Measurements from ENCODE around the gene MRPS15. TPM values are rescaled to one million over a fixed set of nuclear protein-coding genes. Genes with fewer than 3 reads are reported as not detected.
A peak's percentile ranks its signal among the peaks of the same experiment; 100 is the strongest.
"Not testable (repeated sequence)": the region's sequence is repeated elsewhere in the genome, so short reads cannot be mapped to it uniquely, and the experiment has no call there.

Gene MRPS15
- 72.0 and 76.4 TPM in 2 replicates for total RNA-seq
- long read RNA-seq, transcript MRPS15-201 (8 exons, 1,006 nt), result major isoform, 38 of 42 reads
- long read RNA-seq, partial matches to known transcripts, result 1 of 42 reads
- long read RNA-seq, other reads (novel, unspliced or antisense), result 2 of 42 reads

- peak; percentile 83 for DNase-seq (ENCODE audit: low spot score, unreplicated experiment)
- peaks cover 6% of the 10 kb centered on the region for H3K36me3 Mint-ChIP-seq (ENCODE audit: insufficient read depth)
- peak within 1 kb of the TSS; percentile 98 for H3K27ac Mint-ChIP-seq
- no peak for TF ChIP-seq CTCF (IDR thresholded peaks at IDR 0.05; ENCODE audit: unreplicated experiment)
- H3K27me3 Mint-ChIP-seq, result no peaks in the 10 kb centered on the region
- no peaks in the 10 kb centered on the region for H3K9me3 Mint-ChIP-seq (ENCODE audit: low read depth)
- peak within 1 kb of the TSS; percentile 99 for H3K4me3 Mint-ChIP-seq (ENCODE audit: low read depth)
- peaks cover 20% of the 10 kb centered on the region for H3K4me1 Mint-ChIP-seq (ENCODE audit: low read depth)
These were observed at the start of gene MRPS15 for GRCh38 chr1:36463803-36464604. Gene MRPS15, minus strand, starts transcription at chr1:36464384. Its CDS starts 109 bp downstream, at chr1:36464275.

- no peak for TF ChIP-seq CTCF (IDR thresholded peaks at IDR 0.05; ENCODE audit: unreplicated experiment)
- H3K9me3 Mint-ChIP-seq (ENCODE audit: low read depth), result no peaks in the 10 kb centered on the region
- no peaks in the 10 kb centered on the region for H3K27me3 Mint-ChIP-seq
- H3K4me1 Mint-ChIP-seq (ENCODE audit: low read depth), result peaks cover 2% of the 10 kb centered on the region
- DNase-seq (ENCODE audit: low spot score, unreplicated experiment), result no peak
- no peak overlapping the region for H3K4me3 Mint-ChIP-seq (ENCODE audit: low read depth)
- H3K27ac Mint-ChIP-seq, result no peak overlapping the region
- H3K36me3 Mint-ChIP-seq (ENCODE audit: insufficient read depth), result no peaks in the 10 kb centered on the region
These were observed 48.7 kb upstream of the MRPS15 start for GRCh38 chr1:36512842-36513241.

- no peak for DNase-seq (ENCODE audit: low spot score, unreplicated experiment)
- H3K9me3 Mint-ChIP-seq (ENCODE audit: low read depth), result no peaks in the 10 kb centered on the region
- H3K27me3 Mint-ChIP-seq, result no peaks in the 10 kb centered on the region
- no peak overlapping the region for H3K4me3 Mint-ChIP-seq (ENCODE audit: low read depth)
- no peaks in the 10 kb centered on the region for H3K36me3 Mint-ChIP-seq (ENCODE audit: insufficient read depth)
- TF ChIP-seq CTCF (IDR thresholded peaks at IDR 0.05; ENCODE audit: unreplicated experiment), result no peak
- no peak overlapping the region for H3K27ac Mint-ChIP-seq
- no peaks in the 10 kb centered on the region for H3K4me1 Mint-ChIP-seq (ENCODE audit: low read depth)
These were observed 47.9 kb upstream of the MRPS15 start for GRCh38 chr1:36511804-36512798.

- H3K36me3 Mint-ChIP-seq (ENCODE audit: insufficient read depth); DNase-seq (ENCODE audit: low spot score, unreplicated experiment); H3K4me1 Mint-ChIP-seq (ENCODE audit: low read depth): not testable (repeated sequence)
These were observed 47.0 kb upstream of the MRPS15 start for GRCh38 chr1:36511220-36511619.

GRCh38 chr1:36510418-36510817 lies 46.2 kb upstream of the MRPS15 start:
- H3K4me3 Mint-ChIP-seq (ENCODE audit: low read depth), result no peak overlapping the region
- no peaks in the 10 kb centered on the region for H3K27me3 Mint-ChIP-seq
- DNase-seq (ENCODE audit: low spot score, unreplicated experiment), result no peak
- no peaks in the 10 kb centered on the region for H3K9me3 Mint-ChIP-seq (ENCODE audit: low read depth)
- H3K4me1 Mint-ChIP-seq (ENCODE audit: low read depth), result no peaks in the 10 kb centered on the region
- H3K27ac Mint-ChIP-seq, result no peak overlapping the region
- H3K36me3 Mint-ChIP-seq (ENCODE audit: insufficient read depth), result no peaks in the 10 kb centered on the region
- TF ChIP-seq CTCF (IDR thresholded peaks at IDR 0.05; ENCODE audit: unreplicated experiment), result no peak

More at GRCh38 chr1:36511220-36511619, 47.0 kb upstream of the MRPS15 start:
- H3K9me3 Mint-ChIP-seq (ENCODE audit: low read depth); H3K4me3 Mint-ChIP-seq (ENCODE audit: low read depth); H3K27me3 Mint-ChIP-seq: not testable (repeated sequence)
- H3K27ac Mint-ChIP-seq, result peak overlapping the region; percentile 56
